ENCODE data around the gene BLM. TPM values are rescaled to one million over a fixed set of nuclear protein-coding genes. Genes with fewer than 3 reads are reported as not detected.

The BLM gene
- total RNA-seq, 2 experiments from 2014 or later, result 59.4 to 63.7 TPM

DNA sequence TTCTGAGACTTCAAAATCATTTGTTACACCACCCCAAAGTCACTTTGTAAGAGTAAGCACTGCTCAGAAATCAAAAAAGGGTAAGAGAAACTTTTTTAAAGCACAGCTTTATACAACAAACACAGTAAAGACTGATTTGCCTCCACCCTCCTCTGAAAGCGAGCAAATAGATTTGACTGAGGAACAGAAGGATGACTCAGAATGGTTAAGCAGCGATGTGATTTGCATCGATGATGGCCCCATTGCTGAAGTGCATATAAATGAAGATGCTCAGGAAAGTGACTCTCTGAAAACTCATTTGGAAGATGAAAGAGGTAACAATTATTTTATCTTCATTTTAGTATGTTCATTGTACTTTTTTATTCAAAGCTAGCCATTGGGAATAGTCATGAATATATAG lies 32.6 kb downstream of the BLM start:
- CTCF ChIA-PET, result interaction anchor here (1.0 to 1.3 kb wide), 4 partner anchors 32 to 182 kb away, joined by 3 to 4 read pairs (median 3); partner anchors contain the start of gene BLM
- POLR2A ChIA-PET, result interaction anchor here (1.0 to 2.0 kb wide), 8 partner anchors 12 to 140 kb away, joined by 3 to 11 read pairs (median 3); partner anchors contain the start of gene BLM
- Mint-ChIP-seq H3K9me3 (no peaks in the 10 kb centered on the region), H3K36me3 (ENCODE audit: low read depth) (peaks cover 61% of the 10 kb centered on the region), H3K4me3 (peak overlapping the region; percentile 61), H3K27me3 (no peaks in the 10 kb centered on the region), H3K4me1 (peaks cover 53% of the 10 kb centered on the region), H3K27ac (peak overlapping the region; percentile 82)
- DNase-seq, result no peak

DNA sequence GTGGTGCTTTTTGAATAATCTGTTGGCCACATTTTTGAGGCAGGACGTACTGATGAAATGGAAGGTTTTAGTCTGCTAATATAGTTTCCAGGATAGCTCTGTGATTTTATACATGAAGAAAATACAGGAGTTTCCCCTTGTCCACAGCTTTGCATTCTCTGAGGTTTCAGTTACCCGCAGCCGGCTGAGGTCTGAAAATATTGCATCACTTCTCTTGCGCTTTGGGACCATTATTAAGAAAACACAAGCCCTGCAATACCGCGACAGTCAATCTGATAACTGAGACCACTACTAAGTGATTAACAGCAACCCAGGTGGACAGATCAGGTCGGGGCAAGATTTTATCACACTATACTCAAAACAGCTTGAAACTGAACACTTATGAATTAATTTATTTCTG lies 33.0 kb downstream of the BLM start:
- ChIA-PET POLR2A (interaction anchor here (1.0 to 2.0 kb wide), 7 partner anchors 31 to 140 kb away, joined by 3 to 11 read pairs (median 3); partner anchors contain the start of gene BLM), CTCF (interaction anchor here (1.0 to 1.3 kb wide), 4 partner anchors 31 to 181 kb away, joined by 3 to 4 read pairs (median 3); partner anchors contain the start of gene BLM)
- H3K36me3 Mint-ChIP-seq (ENCODE audit: low read depth), result peaks cover 66% of the 10 kb centered on the region

DNA sequence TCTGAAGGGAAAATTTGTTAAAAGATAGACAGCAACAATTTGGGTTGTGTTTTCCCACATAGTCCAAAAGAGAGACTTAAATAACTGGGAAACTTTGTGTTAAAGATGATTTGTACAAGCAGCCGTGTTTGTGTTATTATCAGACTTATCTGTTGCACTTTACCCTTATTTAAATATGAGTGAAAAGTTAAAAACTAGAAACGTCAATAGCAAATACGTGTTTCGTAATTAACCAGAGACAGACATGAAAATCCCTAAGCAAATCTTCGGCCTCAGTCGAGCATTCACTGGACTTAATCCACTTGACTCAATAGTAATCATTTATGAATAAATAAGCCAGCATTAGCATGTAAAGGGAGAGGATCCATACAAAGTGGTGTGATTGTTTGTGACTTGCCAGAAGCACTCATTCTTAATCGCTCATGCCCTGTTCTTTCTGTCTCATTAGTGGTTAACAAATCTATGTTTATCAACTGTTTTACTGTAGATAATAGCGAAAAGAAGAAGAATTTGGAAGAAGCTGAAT lies 34.2 kb downstream of the BLM start:
- CTCF ChIA-PET, result interaction anchor here (0.6 to 0.9 kb wide), 2 partner anchors 17 to 36 kb away, joined by 5 to 6 read pairs; no protein-coding TSS in a partner anchor
- no peak overlapping the region for H3K27ac Mint-ChIP-seq
- no peak for DNase-seq
- H3K4me3 Mint-ChIP-seq, result peak overlapping the region; percentile 61
- H3K4me1 Mint-ChIP-seq, result peaks cover 51% of the 10 kb centered on the region
- POLR2A ChIA-PET, result interaction anchor here (1.1 kb wide), 1 partner anchor 21 kb away, joined by 3 read pairs; no protein-coding TSS in a partner anchor
- peaks cover 69% of the 10 kb centered on the region for H3K36me3 Mint-ChIP-seq (ENCODE audit: low read depth)
- no peaks in the 10 kb centered on the region for H3K27me3 Mint-ChIP-seq
- no peaks in the 10 kb centered on the region for H3K9me3 Mint-ChIP-seq

More for the DNA sequence above, 33.0 kb downstream of the BLM start:
- Mint-ChIP-seq H3K9me3 (no peaks in the 10 kb centered on the region), H3K27me3 (no peaks in the 10 kb centered on the region), H3K4me1 (peaks cover 53% of the 10 kb centered on the region), H3K27ac (peak overlapping the region; percentile 82), H3K4me3 (peak overlapping the region; percentile 61)
- DNase-seq, result peak; percentile 55

DNA sequence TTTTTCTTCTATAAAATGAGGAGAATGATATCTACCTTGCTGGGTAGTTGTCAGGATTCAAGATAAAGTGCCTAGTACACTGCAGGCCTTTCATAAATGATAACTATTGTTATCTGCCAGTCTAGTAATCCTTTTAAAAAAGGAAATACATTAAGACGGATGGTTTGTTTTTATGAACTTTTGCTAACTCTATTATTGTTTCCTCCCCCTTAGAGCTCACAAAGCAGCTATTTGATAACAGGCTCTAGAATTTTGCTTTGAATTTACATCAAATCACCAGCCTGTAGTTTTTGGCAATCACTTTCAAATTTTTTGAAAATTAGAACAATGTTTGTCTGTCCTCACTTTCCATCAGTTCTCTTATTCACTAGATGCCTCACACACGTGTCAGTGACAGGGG lies 39.8 kb downstream of the BLM start:
- DNase-seq, result no peak
- no peaks in the 10 kb centered on the region for H3K9me3 Mint-ChIP-seq
- H3K4me1 Mint-ChIP-seq, result peaks cover 24% of the 10 kb centered on the region
- no peak overlapping the region for H3K27ac Mint-ChIP-seq
- POLR2A ChIA-PET, result no interaction called here
- CTCF ChIA-PET, result no interaction called here
- no peak overlapping the region for H3K4me3 Mint-ChIP-seq
- H3K36me3 Mint-ChIP-seq (ENCODE audit: low read depth), result peaks cover 66% of the 10 kb centered on the region
- H3K27me3 Mint-ChIP-seq, result no peaks in the 10 kb centered on the region

DNA sequence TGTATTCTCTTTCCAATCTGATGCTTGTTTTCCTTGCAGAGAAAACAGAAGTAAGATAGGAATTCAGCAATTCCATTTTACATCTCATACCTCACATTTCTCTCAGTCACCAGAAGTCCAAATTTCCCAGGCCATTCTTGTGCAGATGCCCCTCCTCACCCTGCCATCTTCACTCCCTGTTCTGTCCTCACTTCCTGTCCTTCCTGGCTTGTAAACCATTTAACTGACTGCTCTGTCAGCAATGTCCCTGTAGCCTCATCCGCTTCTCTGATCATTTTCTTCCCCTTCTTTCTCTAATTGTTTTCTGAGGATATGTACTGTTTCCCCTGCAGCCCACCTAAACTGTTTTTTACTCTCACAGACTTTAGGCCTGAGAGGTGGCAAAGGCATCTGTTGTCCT lies 40.3 kb downstream of the BLM start:
- Mint-ChIP-seq H3K27ac (peak overlapping the region; percentile 25), H3K4me1 (peaks cover 22% of the 10 kb centered on the region), H3K4me3 (no peak overlapping the region), H3K36me3 (ENCODE audit: low read depth) (peaks cover 70% of the 10 kb centered on the region), H3K9me3 (no peaks in the 10 kb centered on the region), H3K27me3 (no peaks in the 10 kb centered on the region)
- ChIA-PET POLR2A (no interaction called here), CTCF (no interaction called here)
- no peak for DNase-seq

DNA sequence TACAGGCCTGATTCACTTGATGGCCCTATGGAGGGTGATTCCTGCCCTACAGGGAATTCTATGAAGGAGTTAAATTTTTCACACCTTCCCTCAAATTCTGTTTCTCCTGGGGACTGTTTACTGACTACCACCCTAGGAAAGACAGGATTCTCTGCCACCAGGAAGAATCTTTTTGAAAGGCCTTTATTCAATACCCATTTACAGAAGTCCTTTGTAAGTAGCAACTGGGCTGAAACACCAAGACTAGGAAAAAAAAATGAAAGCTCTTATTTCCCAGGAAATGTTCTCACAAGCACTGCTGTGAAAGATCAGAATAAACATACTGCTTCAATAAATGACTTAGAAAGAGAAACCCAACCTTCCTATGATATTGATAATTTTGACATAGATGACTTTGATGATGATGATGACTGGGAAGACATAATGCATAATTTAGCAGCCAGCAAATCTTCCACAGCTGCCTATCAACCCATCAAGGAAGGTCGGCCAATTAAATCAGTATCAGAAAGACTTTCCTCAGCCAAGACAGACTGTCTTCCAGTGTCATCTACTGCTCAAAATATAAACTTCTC lies 43.6 kb downstream of the BLM start:
- H3K4me3 Mint-ChIP-seq, result no peak overlapping the region
- H3K9me3 Mint-ChIP-seq, result no peaks in the 10 kb centered on the region
- peaks cover 17% of the 10 kb centered on the region for H3K4me1 Mint-ChIP-seq
- ChIA-PET CTCF (interaction anchor here (0.8 to 0.9 kb wide), 2 partner anchors 8 to 107 kb away, joined by 4 to 8 read pairs; no protein-coding TSS in a partner anchor), POLR2A (no interaction called here)
- no peak overlapping the region for H3K27ac Mint-ChIP-seq
- DNase-seq, result no peak
- H3K27me3 Mint-ChIP-seq, result no peaks in the 10 kb centered on the region
- H3K36me3 Mint-ChIP-seq (ENCODE audit: low read depth), result peaks cover 71% of the 10 kb centered on the region

DNA sequence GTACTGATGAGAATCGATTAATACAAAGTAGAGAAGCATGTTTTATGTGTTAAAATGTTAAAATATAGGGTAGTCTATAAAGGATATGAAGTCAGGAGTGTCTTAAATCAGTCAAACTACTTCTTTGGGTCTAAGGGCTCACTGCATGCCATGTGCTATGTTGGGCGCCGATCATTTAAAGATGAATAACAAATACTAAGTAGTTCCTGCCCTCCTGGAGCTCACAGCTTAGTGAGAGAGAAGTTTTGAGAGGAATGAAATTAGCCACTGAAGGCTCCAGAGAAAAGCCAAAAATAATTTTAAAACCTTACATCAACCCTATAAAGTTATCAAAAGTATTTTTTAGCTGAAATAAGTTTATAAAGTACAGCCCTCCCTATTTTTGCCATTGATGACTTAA lies 44.5 kb downstream of the BLM start:
- CTCF ChIA-PET, result no interaction called here
- Mint-ChIP-seq H3K4me1 (peaks cover 17% of the 10 kb centered on the region), H3K27ac (no peak overlapping the region), H3K9me3 (no peaks in the 10 kb centered on the region), H3K27me3 (no peaks in the 10 kb centered on the region), H3K4me3 (no peak overlapping the region), H3K36me3 (ENCODE audit: low read depth) (peaks cover 71% of the 10 kb centered on the region)
- POLR2A ChIA-PET, result no interaction called here
- no peak for DNase-seq

DNA sequence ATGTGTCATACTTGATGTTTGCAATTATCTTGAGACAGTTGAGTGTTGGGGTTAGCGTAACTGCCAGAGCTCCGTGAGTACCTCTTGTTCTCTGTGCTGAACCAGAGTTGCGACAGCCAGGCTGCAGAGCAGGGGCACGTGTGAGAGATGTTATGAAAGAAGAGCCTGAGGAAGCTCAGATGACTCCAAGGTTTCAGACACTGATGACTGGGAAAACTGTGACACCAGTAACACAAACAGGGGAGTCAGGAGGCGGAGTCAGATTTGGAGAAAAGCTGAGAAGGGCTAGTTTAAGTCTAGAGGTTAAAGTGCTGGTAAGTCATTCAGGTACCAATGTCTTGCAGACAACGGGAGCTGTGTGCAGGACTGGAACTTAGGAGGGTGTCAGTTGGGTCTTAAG lies 45.0 kb downstream of the BLM start:
- Mint-ChIP-seq H3K27me3 (no peaks in the 10 kb centered on the region), H3K27ac (no peak overlapping the region), H3K9me3 (no peaks in the 10 kb centered on the region), H3K36me3 (ENCODE audit: low read depth) (peaks cover 68% of the 10 kb centered on the region), H3K4me3 (no peak overlapping the region), H3K4me1 (peaks cover 14% of the 10 kb centered on the region)
- ChIA-PET POLR2A (no interaction called here), CTCF (interaction anchor here (1.0 kb wide), 1 partner anchor 141 kb away, joined by 3 read pairs; no protein-coding TSS in a partner anchor)
- DNase-seq, result no peak

DNA sequence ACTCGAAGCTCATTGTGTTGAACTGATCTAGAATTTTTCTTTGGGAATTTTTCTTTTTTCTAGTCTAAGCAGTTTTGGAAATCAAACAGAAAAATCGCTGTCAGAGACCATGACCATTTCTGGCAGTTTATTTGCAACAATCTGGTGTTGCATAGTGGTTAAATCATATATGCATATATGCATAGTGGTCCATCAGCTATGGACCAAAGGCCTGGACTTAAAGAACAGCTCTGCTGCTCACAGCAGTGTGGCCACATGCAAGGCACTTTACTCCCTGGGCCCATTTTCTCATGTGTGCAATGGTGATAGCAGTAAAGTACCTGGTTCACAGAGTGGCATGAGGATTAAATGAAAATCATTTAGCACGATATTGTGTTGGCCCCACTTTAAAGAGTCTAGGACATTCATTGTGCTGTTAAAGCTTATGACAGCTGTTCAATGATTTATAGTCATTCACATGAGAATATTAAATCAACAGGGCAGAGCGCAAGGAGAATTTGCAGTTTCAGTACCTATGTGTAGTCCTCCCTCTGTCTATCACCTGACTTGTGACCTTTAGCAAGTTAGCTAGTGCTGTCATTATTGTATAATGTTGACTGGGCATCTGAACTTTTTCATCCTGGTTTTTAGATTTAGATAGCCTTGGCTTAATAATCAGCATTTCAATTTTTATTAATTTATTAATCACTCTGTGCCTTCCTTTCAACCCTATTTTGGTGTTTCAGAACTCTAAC lies 46.4 kb downstream of the BLM start:
- no peaks in the 10 kb centered on the region for H3K9me3 Mint-ChIP-seq
- no peak overlapping the region for H3K4me3 Mint-ChIP-seq
- peaks cover 69% of the 10 kb centered on the region for H3K36me3 Mint-ChIP-seq (ENCODE audit: low read depth)
- H3K27ac Mint-ChIP-seq, result no peak overlapping the region
- H3K4me1 Mint-ChIP-seq, result peaks cover 7% of the 10 kb centered on the region
- ChIA-PET POLR2A (interaction anchor here (0.6 to 1.4 kb wide), 4 partner anchors 9 to 139 kb away, joined by 3 to 5 read pairs (median 4); partner anchors contain the start of gene MAN2A2), CTCF (interaction anchor here (0.7 to 1.1 kb wide), 2 partner anchors 48 to 122 kb away, joined by 3 read pairs; no protein-coding TSS in a partner anchor)
- no peak for DNase-seq
- H3K27me3 Mint-ChIP-seq, result no peaks in the 10 kb centered on the region

DNA sequence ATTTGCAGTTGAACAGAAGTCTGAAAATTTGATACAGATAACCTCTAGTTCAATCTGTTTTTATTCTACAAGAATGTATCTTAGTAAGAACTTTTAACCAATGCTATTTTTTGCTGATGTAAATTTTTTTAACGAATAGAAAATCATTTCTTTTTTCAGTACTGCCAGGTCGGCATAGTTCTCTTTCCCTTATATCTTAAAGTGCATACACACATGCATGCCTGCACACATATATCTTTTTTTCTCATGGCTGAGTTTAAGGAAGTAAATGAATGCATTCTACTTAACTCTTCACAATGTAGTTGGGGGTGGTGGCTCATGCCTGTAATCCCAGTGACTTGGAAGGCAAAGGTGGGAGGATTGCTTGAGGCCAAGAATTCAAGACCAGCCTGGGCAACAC lies 48.4 kb downstream of the BLM start:
- CTCF ChIA-PET, result interaction anchor here (1.0 kb wide), 1 partner anchor 121 kb away, joined by 3 read pairs; no protein-coding TSS in a partner anchor
- Mint-ChIP-seq H3K27ac (no peak overlapping the region), H3K27me3 (no peaks in the 10 kb centered on the region), H3K36me3 (ENCODE audit: low read depth) (peaks cover 75% of the 10 kb centered on the region), H3K9me3 (no peaks in the 10 kb centered on the region), H3K4me3 (no peak overlapping the region), H3K4me1 (peaks cover 7% of the 10 kb centered on the region)
- DNase-seq, result no peak
- POLR2A ChIA-PET, result interaction anchor here (0.6 kb wide), 1 partner anchor 25 kb away, joined by 3 read pairs; no protein-coding TSS in a partner anchor

DNA sequence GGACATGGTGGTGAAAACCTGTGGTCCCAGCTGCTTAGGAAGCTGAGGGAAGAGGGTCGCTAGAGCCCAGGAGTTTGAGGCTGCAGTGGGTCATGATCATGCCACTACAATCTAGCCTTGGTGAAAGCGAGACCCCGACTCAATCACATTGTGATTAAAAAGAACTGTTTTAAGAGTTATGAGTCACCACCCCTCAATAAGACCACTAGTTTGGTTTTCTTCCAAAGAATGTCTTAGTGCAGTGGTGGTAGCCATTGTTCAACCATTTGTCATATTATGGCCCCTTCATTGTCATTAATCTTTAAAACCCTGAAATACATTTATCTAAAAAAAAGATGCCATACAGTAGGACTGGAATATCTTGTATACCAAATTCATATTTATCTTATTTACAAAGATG lies 48.8 kb downstream of the BLM start:
- Mint-ChIP-seq H3K27me3 (no peaks in the 10 kb centered on the region), H3K4me3 (no peak overlapping the region), H3K36me3 (ENCODE audit: low read depth) (peaks cover 75% of the 10 kb centered on the region), H3K27ac (no peak overlapping the region), H3K9me3 (no peaks in the 10 kb centered on the region), H3K4me1 (peaks cover 7% of the 10 kb centered on the region)
- no peak for DNase-seq
- ChIA-PET POLR2A (no interaction called here), CTCF (no interaction called here)

DNA sequence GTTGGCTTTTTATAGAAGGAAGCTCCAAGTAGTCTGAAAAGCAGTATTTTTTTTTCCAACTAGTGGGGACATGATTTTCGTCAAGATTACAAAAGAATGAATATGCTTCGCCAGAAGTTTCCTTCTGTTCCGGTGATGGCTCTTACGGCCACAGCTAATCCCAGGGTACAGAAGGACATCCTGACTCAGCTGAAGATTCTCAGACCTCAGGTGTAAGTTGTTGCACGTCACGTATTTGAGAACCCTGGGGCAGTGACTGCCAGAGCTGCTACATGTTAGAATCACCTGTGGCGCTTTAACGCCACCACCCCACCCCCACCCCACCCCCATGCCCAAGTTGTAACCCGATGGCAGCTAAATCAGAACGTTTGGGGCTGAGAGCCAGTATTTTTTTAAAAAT lies 52.2 kb downstream of the BLM start:
- H3K9me3 Mint-ChIP-seq, result no peaks in the 10 kb centered on the region
- H3K27ac Mint-ChIP-seq, result no peak overlapping the region
- no peaks in the 10 kb centered on the region for H3K27me3 Mint-ChIP-seq
- ChIA-PET POLR2A (interaction anchor here (1.4 to 1.6 kb wide), 2 partner anchors 45 to 134 kb away, joined by 3 to 5 read pairs; partner anchors contain the start of gene MAN2A2), CTCF (interaction anchor here (0.9 to 1.8 kb wide), 3 partner anchors 9 to 117 kb away, joined by 3 to 8 read pairs (median 5); no protein-coding TSS in a partner anchor)
- peaks cover 15% of the 10 kb centered on the region for H3K4me1 Mint-ChIP-seq
- no peak for DNase-seq
- H3K36me3 Mint-ChIP-seq (ENCODE audit: low read depth), result peaks cover 62% of the 10 kb centered on the region
- no peak overlapping the region for H3K4me3 Mint-ChIP-seq

DNA sequence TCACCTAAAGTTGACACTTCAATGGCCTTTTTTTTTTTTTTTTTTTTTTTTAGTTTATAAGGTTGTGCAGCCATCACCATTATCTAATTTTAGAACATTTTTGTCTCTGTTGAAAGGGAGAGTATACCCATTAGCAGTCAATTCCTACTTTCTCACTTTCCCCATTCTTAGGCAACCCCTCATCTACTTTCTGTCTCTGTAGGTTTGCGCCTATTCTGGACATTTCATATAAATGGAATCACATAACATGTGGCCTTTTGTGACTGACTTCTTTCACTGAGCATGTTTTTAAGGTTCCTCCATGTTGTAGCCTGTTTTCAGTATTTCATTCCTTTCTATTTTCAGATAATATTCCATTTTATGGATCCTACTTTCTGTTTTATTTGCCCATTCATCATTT lies 56.3 kb downstream of the BLM start:
- Mint-ChIP-seq H3K27ac (no peak overlapping the region), H3K36me3 (ENCODE audit: low read depth) (peaks cover 70% of the 10 kb centered on the region), H3K4me3 (no peak overlapping the region), H3K4me1 (peaks cover 16% of the 10 kb centered on the region), H3K9me3 (no peaks in the 10 kb centered on the region), H3K27me3 (no peaks in the 10 kb centered on the region)
- ChIA-PET CTCF (interaction anchor here (0.7 kb wide), 1 partner anchor 176 kb away, joined by 3 read pairs; no protein-coding TSS in a partner anchor), POLR2A (interaction anchor here (1.5 kb wide), 1 partner anchor 16 kb away, joined by 4 read pairs; no protein-coding TSS in a partner anchor)
- DNase-seq, result no peak

Measured in activated CD4-positive, alpha-beta memory T cell treated with anti-CD3 and anti-CD28 coated beads, Interleukin-2, amount 10 ng/mL, durations not matched to agents 7 days and 5 days (primary cell).